BJ (cell line): ENCODE data around the gene MAGI1. TPM values are rescaled to one million over a fixed set of nuclear protein-coding genes. Genes with fewer than 3 reads are reported as not detected.

Experiments
- CTCF ChIA-PET: fragments of 350-600 bp; formaldehyde crosslinking; extraction: SDS; loops from one replicate; lab custom pipeline; 2021; ENCODE audit warnings: antibody characterized with exemption, inconsistent platforms; lab: Yijun Ruan, JAX
- POLR2A ChIA-PET: fragments of 300-600 bp; sonication (Branson Sonifier 250); formaldehyde crosslinking; extraction: SDS; loops from one replicate; lab custom pipeline; 2021; ENCODE audit warnings: antibody characterized with exemption; lab: Charles Lee
- DNase-seq: peaks from one replicate; pipeline ENCODE4 v3.0.0-alpha.2; 2011; ENCODE audit warnings: low read depth
- H3K27me3 ChIP-seq: 2 replicates; pipeline ENCODE4 v1.6.0; 2011; ENCODE audit warnings: low read length; ENCODE audit not compliant: control insufficient read depth, insufficient read depth
- H3K36me3 ChIP-seq: 2 replicates; pipeline ENCODE4 v1.5.1; 2011; ENCODE audit warnings: low read length; ENCODE audit not compliant: control insufficient read depth, insufficient read depth
- H3K4me3 ChIP-seq: 2 replicates; pipeline ENCODE4 v1.5.1; 2011; ENCODE audit warnings: low read depth, mild to moderate bottlenecking, control low read depth, low read length
- CTCF ChIP-seq: IDR thresholded peaks from 2 replicates; pipeline ENCODE4 v1.5.1; 2011; ENCODE audit warnings: low read depth, mild to moderate bottlenecking, control low read depth, inconsistent platforms, low read length, moderate library complexity; ENCODE audit not compliant: insufficient read depth
- polyA plus RNA-seq: library from polyadenylated mRNA; depleted of rRNA; stranded (reverse); fragments of >200 nt; gene quantifications from 2 replicates; pipeline ENCODE4 v1.2.3, GENCODE V29; 2011

MAGI1 gene
- polyA plus RNA-seq, 1 experiment: 14.4 TPM

DNA sequence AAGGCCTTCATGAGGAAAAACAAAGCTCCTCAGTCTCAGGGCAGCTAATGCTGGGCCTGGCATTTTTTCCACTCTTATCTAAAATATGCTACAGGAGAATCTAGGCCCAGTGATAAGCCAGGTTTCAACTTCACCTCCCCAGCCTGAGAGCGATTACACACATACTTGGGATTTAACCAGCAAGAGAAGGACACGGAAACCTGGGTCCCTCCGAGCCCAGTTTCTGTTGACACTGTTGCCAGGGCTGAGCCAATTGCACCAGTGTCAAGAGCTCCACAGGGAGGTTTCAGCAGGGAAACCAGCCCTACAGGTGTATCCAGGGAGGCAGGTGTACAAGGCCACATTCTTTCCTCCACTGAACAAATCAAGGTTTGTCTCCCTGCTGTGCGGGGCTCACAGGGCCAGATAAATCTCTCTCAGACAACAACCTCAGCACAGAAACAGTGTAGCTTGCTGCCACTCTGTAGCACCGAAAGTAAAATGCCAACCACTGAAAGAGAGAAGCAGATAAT is 85.4 kb downstream of the MAGI1 start:
- no peak for TF ChIP-seq CTCF
- H3K36me3 ChIP-seq: no peaks in the 10 kb centered on the region
- POLR2A ChIA-PET: no interaction called here
- DNase-seq: no peak
- H3K4me3 ChIP-seq: no peak overlapping the region
- H3K27me3 ChIP-seq: no peaks in the 10 kb centered on the region
- CTCF ChIA-PET: interaction anchor here (0.9 to 1.5 kb wide), 4 partner anchors 10 to 186 kb away, joined by 3 read pairs; no protein-coding TSS in a partner anchor

GRCh38 chr3:65952842-65953241 is 85.9 kb downstream of the MAGI1 start:
- no peaks in the 10 kb centered on the region for H3K36me3 ChIP-seq
- DNase-seq: no peak
- no peak overlapping the region for H3K4me3 ChIP-seq
- H3K27me3 ChIP-seq: no peaks in the 10 kb centered on the region
- ChIA-PET CTCF (interaction anchor here (0.9 to 1.5 kb wide), 2 partner anchors 9 to 186 kb away, joined by 3 read pairs; no protein-coding TSS in a partner anchor), POLR2A (no interaction called here)
- TF ChIP-seq CTCF: no peak

GRCh38 chr3:65951836-65952505 is 86.7 kb downstream of the MAGI1 start:
- POLR2A ChIA-PET: no interaction called here
- no peak for TF ChIP-seq CTCF
- no peak for DNase-seq
- no peaks in the 10 kb centered on the region for H3K36me3 ChIP-seq
- no peaks in the 10 kb centered on the region for H3K27me3 ChIP-seq
- CTCF ChIA-PET: no interaction called here
- H3K4me3 ChIP-seq: no peak overlapping the region

DNA sequence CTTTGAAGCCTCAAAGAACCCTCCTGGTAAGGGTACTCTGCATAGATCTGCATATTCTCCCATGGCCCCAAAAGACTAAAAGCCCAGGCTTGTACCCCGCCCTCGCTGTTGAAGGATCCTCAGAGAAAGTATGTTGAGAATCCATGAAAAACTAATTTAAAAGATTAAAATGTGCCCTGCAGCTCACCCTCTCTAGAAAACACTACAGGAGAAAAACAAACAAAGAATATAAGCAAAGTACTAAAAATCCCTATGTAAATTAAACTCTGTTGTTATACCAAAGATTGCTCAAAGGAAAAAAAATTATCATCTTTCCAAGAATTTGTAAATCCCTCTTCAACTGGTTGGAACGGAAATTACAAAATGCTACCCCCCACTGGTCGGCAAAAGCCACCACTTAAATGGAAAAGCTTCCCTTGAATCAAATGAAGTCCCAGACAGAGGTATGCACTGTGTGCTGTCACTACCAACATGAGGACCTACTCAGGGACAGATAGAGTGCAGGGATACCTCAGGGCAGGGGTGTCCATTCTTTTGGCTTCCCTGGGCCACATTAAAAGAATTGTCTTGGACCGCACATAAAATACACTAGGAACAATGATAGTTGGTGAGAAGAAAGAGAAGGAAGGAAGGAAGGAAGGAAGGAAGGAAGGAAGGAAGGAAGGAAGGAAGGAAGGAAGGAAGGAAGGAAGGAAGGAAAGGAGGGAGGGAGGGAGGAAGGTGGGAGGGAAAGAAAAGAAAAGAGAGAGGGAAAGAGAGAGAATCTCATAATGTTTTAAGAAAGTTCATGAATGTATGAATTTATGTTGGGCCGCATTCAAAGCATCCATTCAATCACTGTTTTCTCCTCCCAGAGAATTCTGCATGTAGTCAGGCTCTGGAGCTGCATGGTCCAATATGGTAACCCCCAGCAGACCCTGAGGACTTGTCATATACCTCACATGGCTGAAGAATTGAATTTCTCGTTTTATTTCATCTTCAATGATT is 88.1 kb downstream of the MAGI1 start:
- TF ChIP-seq CTCF: no peak
- Histone ChIP-seq H3K27me3 (no peaks in the 10 kb centered on the region), H3K4me3 (no peak overlapping the region), H3K36me3 (no peaks in the 10 kb centered on the region)
- ChIA-PET CTCF (no interaction called here), POLR2A (no interaction called here)
- DNase-seq: no peak

DNA sequence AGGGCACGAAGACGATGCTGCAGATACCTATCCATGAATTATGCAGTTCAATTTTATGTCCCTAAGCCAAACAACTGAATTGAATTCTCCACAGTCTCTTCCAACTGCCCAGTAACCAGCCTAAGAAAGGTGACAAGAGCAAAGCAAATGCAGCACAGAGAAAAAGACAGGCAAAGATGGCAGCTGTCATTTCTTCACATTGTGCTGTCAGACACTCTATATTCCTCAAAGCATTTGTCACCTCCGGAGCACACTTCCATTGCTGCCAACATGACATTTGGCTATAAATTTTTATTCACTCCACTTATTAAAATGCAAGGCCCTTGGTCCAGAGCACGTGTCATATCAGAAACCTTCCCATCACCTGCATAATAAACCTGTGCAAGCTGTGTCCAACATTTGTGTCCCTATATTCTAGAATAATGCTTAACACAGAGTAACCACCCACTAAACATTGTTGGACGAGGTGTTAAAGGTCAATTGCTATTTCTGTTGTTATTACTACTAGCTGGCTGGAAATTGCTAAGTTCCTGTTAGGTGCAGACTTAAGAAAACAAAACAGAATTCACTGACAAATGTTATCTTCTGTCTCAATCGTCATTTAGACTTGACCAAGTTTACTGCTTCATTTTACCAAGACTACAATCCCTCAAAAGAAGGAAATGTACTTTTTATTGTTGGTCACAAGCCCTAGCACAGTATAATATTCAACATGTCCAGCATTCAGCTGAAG is 89.7 kb downstream of the MAGI1 start:
- no peak for TF ChIP-seq CTCF
- Histone ChIP-seq H3K36me3 (no peaks in the 10 kb centered on the region), H3K27me3 (no peaks in the 10 kb centered on the region), H3K4me3 (no peak overlapping the region)
- DNase-seq: no peak
- POLR2A ChIA-PET: no interaction called here
- CTCF ChIA-PET: no interaction called here
